OCI-LY7 (cell line): ENCODE results near the gene RNF40. TPM values are rescaled to one million over a fixed set of nuclear protein-coding genes. Genes with fewer than 3 reads are reported as not detected.

Experiments
- BruUV-seq: library from RNA; stranded (reverse); fragments of 400-500 nt; replicated peaks from 2 replicates; lab custom pipeline; 2021; lab: Mats Ljungman, UMichigan
- CTCF ChIA-PET: fragments of 300-600 bp; sonication (Branson Sonifier 250); formaldehyde crosslinking; loops from one replicate; lab custom pipeline; 2022; ENCODE audit warnings: antibody characterized with exemption; ENCODE audit not compliant: unreplicated experiment; lab: Charles Lee
- POLR2A ChIA-PET: fragments of 300-600 bp; sonication (Branson Sonifier 250); formaldehyde crosslinking; loops from one replicate; lab custom pipeline; 2022; ENCODE audit warnings: antibody characterized with exemption; lab: Charles Lee
- DNase-seq: peaks from one replicate; pipeline ENCODE4 v3.0.0-alpha.2; 2015; ENCODE audit warnings: low spot score
- H2AFZ ChIP-seq: fragments of 200-600 bp; sonication (generic), shearing (Covaris generic); 2 replicates; pipeline ENCODE4 v1.6.1; 2014; ENCODE audit warnings: mild to moderate bottlenecking, antibody characterized with exemption, low read length, moderate library complexity
- H3K27ac ChIP-seq: fragments of 200-600 bp; sonication (generic); 2 replicates; pipeline ENCODE4 v1.5.1; 2014; ENCODE audit warnings: mixed run types, low read depth, mild to moderate bottlenecking, moderate library complexity, low read length, inconsistent platforms; ENCODE audit not compliant: poor library complexity, severe bottlenecking
- H3K36me3 ChIP-seq: fragments of 200-600 bp; sonication (generic); 2 replicates; pipeline ENCODE4 v1.6.1; 2014; ENCODE audit warnings: mild to moderate bottlenecking, antibody characterized with exemption, low read length, moderate library complexity, mixed read lengths; ENCODE audit not compliant: insufficient read depth
- H3K4me1 ChIP-seq: fragments of 200-600 bp; sonication (generic); 2 replicates; pipeline ENCODE4 v1.5.1; 2014; ENCODE audit warnings: mild to moderate bottlenecking, low read length; ENCODE audit not compliant: insufficient read depth, poor library complexity, severe bottlenecking
- H3K4me2 ChIP-seq: fragments of 200-600 bp; sonication (generic); 2 replicates; pipeline ENCODE4 v1.6.1; 2014; ENCODE audit warnings: mild to moderate bottlenecking, low read length
- H3K4me3 ChIP-seq: fragments of 200-600 bp; sonication (generic); 2 replicates; pipeline ENCODE4 v1.5.1; 2014; ENCODE audit warnings: mild to moderate bottlenecking, low read depth, low read length; ENCODE audit not compliant: poor library complexity, severe bottlenecking
- H3K79me2 ChIP-seq: fragments of 200-600 bp; sonication (generic); 2 replicates; pipeline ENCODE4 v1.6.1; 2016; ENCODE audit warnings: low read depth, mild to moderate bottlenecking, low read length, moderate library complexity, mixed read lengths; ENCODE audit not compliant: insufficient read depth
- H3K9me2 ChIP-seq: fragments of 200-600 bp; sonication (generic); 2 replicates; pipeline ENCODE4 v1.6.1; 2016; ENCODE audit warnings: mild to moderate bottlenecking, low read length, mixed read lengths; ENCODE audit not compliant: insufficient read depth
- H3K9me3 ChIP-seq: fragments of 200-600 bp; sonication (generic); 2 replicates; pipeline ENCODE4 v1.6.1; 2014; ENCODE audit warnings: mild to moderate bottlenecking, mixed run types, low read length, mixed read lengths
- H4K20me1 ChIP-seq: fragments of 200-600 bp; sonication (generic); 2 replicates; pipeline ENCODE4 v1.6.1; 2014; ENCODE audit warnings: mild to moderate bottlenecking, antibody characterized with exemption, low read length, moderate library complexity, mixed read lengths; ENCODE audit not compliant: insufficient read depth
- CTCF ChIP-seq: fragments of 200-600 bp; sonication (generic); conservative IDR thresholded peaks from 2 replicates; pipeline ENCODE4 v1.5.1; 2014; ENCODE audit warnings: mild to moderate bottlenecking, antibody characterized with exemption, low read length, moderate library complexity, mixed read lengths
- EZH2phosphoT487 ChIP-seq: fragments of 200-600 bp; sonication (generic); IDR thresholded peaks from 2 replicates; pipeline ENCODE4 v1.6.1; 2018; ENCODE audit warnings: low read depth, borderline replicate concordance, mild to moderate bottlenecking, mixed run types, antibody characterized with exemption, low read length, moderate library complexity, mixed read lengths
- intact Hi-C: fragments of 100-400 bp; cut with micrococcal nuclease; formaldehyde crosslinking; loops from one replicate; pipeline ENCODE4 v1.10.0; 2022; ENCODE audit not compliant: unreplicated experiment
- total RNA-seq, 2 experiments: library from RNA; depleted of rRNA in 1 of 2; stranded (reverse); fragments of >200 nt in 1 of 2; shearing (Covaris generic) in 1 of 2; gene quantifications; 2 replicates each; pipeline ENCODE4 v1.2.3, GENCODE V29; 2014 to 2022

RNF40 gene
- total RNA-seq, 2 experiments from 2014 or later = 70.5 to 108 TPM

- ChIA-PET POLR2A (interaction anchor here (0.6 to 1.0 kb wide), 3 partner anchors 10 to 419 kb away, joined by 3 to 5 read pairs (median 3); partner anchors contain the start of genes FUS and PHKG2), CTCF (interaction anchor here (0.6 to 0.7 kb wide), 2 partner anchors 64 to 241 kb away, joined by 3 to 8 read pairs; no protein-coding TSS in a partner anchor)
- Histone ChIP-seq H3K27ac (peak overlapping the region; percentile 57), H3K4me1 (peaks cover 45% of the 10 kb centered on the region), H3K79me2 (peaks cover 20% of the 10 kb centered on the region; the same call in 1 of the 2 replicates), H3K4me2 (peak overlapping the region; percentile 95), H3K36me3 (peaks cover 69% of the 10 kb centered on the region), H4K20me1 (no peaks in the 10 kb centered on the region), H3K4me3 (peak overlapping the region; percentile 84), H3K9me3 (no peaks in the 10 kb centered on the region), H3K9me2 (no peaks in the 10 kb centered on the region), H2AFZ (peak overlapping the region; percentile 65; the same call in 1 of the 2 replicates)
- no peak for TF ChIP-seq CTCF
- TF ChIP-seq EZH2phosphoT487 = no peak
- intact Hi-C loops = no loop called here
- no peak for DNase-seq
- TSS peak; percentile 49 for BruUV-seq
Observed at GRCh38 chr16:30760577-30761426, 1.3 kb upstream of the RNF40 start.

- peaks cover 45% of the 10 kb centered on the region for H3K4me1 ChIP-seq
- intact Hi-C loops = no loop called here
- BruUV-seq = no TSS peak
- no peaks in the 10 kb centered on the region for H3K9me2 ChIP-seq
- peak overlapping the region; percentile 84 for H3K4me3 ChIP-seq
- peaks cover 20% of the 10 kb centered on the region; the same call in 1 of the 2 replicates for H3K79me2 ChIP-seq
- ChIA-PET CTCF (no interaction called here), POLR2A (no interaction called here)
- TF ChIP-seq EZH2phosphoT487 = no peak
- no peak for TF ChIP-seq CTCF
- peak overlapping the region; percentile 65; the same call in 1 of the 2 replicates for H2AFZ ChIP-seq
- H3K9me3 ChIP-seq = no peaks in the 10 kb centered on the region
- peak; percentile 83 for DNase-seq
- H3K36me3 ChIP-seq = peaks cover 69% of the 10 kb centered on the region
- H4K20me1 ChIP-seq = no peaks in the 10 kb centered on the region
- H3K27ac ChIP-seq = peak overlapping the region; percentile 57
- peak overlapping the region; percentile 95 for H3K4me2 ChIP-seq
Observed at GRCh38 chr16:30761427-30761927, 645 bp upstream of the RNF40 start.
